Prostate gland (tissue), 2 donors: Measurements from ENCODE around the gene FRK.

Experiments used
- POLR2A ChIP-seq: fragments of 450-650 bp; IDR thresholded peaks from one replicate; pipeline ENCODE4 v1.6.1; 2016; ENCODE audit warnings: antibody characterized with exemption, mild to moderate bottlenecking
- POLR2AphosphoS5 ChIP-seq: sonication (generic); formaldehyde crosslinking; IDR thresholded peaks from one replicate; pipeline ENCODE4 v1.6.1; 2017; ENCODE audit warnings: antibody characterized with exemption
- TF ChIP-seq, protein P1 (sequence below), 4 experiments: fragments of 200-600 bp in 2 of 4; fragments of 450-650 bp in 2 of 4; sonication (generic) in 2 of 4; IDR thresholded peaks; 1 replicate in 3 of 4; 2 replicates in 1 of 4; pipeline ENCODE4 v1.5.1; 2016 to 2019; ENCODE audit warnings: antibody characterized with exemption in 4 of 4, mild to moderate bottlenecking in 2 of 4, moderate library complexity in 2 of 4

DNA sequence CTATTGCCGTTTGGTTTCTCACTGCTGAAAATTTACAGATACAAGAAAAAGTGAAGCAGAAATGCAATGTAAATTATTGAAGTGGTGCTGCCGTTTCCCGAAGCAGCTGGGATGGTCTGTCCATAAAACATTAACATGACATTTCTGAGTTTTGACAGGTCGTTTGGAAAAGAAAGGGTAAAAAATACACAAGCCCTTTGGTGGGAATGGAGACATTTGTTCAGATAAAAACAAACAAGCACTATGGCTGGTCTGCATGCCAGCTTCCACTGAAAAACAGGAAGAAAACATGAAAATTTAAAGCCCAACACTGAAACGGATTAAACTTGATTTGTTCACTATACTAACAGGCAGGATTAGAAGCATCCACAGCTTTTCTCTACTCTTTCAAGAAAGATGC, 155.2 kb downstream of the FRK start:
- TF ChIP-seq, protein P1, sequence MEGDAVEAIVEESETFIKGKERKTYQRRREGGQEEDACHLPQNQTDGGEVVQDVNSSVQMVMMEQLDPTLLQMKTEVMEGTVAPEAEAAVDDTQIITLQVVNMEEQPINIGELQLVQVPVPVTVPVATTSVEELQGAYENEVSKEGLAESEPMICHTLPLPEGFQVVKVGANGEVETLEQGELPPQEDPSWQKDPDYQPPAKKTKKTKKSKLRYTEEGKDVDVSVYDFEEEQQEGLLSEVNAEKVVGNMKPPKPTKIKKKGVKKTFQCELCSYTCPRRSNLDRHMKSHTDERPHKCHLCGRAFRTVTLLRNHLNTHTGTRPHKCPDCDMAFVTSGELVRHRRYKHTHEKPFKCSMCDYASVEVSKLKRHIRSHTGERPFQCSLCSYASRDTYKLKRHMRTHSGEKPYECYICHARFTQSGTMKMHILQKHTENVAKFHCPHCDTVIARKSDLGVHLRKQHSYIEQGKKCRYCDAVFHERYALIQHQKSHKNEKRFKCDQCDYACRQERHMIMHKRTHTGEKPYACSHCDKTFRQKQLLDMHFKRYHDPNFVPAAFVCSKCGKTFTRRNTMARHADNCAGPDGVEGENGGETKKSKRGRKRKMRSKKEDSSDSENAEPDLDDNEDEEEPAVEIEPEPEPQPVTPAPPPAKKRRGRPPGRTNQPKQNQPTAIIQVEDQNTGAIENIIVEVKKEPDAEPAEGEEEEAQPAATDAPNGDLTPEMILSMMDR (IDR thresholded peaks at IDR 0.05), result no peak
- TF ChIP-seq POLR2A, result no peak
- TF ChIP-seq POLR2AphosphoS5, result no peak
